Skeletal muscle satellite cell (primary cell): ENCODE results near the gene PLAC8L1.

ENCODE experiments used
- H3K27me3 ChIP-seq: 2 replicates; pipeline ENCODE4 v1.7.0; 2013; ENCODE audit warnings: low read length; ENCODE audit not compliant: control insufficient read depth, insufficient read depth
- H3K36me3 ChIP-seq: 2 replicates; pipeline ENCODE4 v1.7.0; 2013; ENCODE audit warnings: mild to moderate bottlenecking, control low read depth, low read length; ENCODE audit not compliant: insufficient read depth
- H3K4me1 ChIP-seq: 2 replicates; pipeline ENCODE4 v1.7.0; 2013; ENCODE audit warnings: low read length; ENCODE audit not compliant: control insufficient read depth, insufficient read depth
- H3K4me2 ChIP-seq: 2 replicates; pipeline ENCODE4 v1.7.0; 2013; ENCODE audit warnings: mild to moderate bottlenecking, low read length
- H3K4me3 ChIP-seq: 2 replicates; pipeline ENCODE4 v1.7.0; 2013; ENCODE audit warnings: low read length
- H3K9ac ChIP-seq: 2 replicates; pipeline ENCODE4 v1.7.0; 2013; ENCODE audit warnings: mild to moderate bottlenecking, low read depth, low read length, moderate library complexity
- H3K9me3 ChIP-seq: replicated peaks from 2 replicates; pipeline ENCODE4 v1.7.0; 2013; ENCODE audit warnings: mild to moderate bottlenecking, control low read depth, low read length

The PLAC8L1 gene

DNA sequence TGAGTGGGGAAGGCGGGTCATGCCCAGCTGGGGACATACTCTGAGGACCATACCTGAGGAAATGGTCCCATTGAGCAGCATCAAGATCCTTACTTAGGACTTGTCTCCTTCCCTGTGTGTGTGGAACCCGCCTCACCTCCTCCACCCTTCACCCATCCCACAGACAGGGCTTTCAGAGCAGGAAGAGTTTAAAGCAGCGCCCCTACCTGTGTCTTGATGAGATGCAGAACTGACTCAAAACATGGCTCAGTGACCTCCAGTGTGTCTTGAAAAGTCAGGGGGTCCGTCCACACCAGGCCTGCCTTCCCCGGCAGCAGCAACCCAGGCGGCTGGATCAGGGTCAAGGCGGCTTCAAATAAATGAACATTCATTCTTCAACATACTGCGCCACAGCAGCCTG, 38.4 kb downstream of the PLAC8L1 start:
- no peak overlapping the region for H3K9ac ChIP-seq
- no peak overlapping the region for H3K4me2 ChIP-seq
- no peaks in the 10 kb centered on the region for H3K36me3 ChIP-seq
- no peaks in the 10 kb centered on the region for H3K27me3 ChIP-seq
- no peaks in the 10 kb centered on the region for H3K4me1 ChIP-seq
- H3K4me3 ChIP-seq, result no peak overlapping the region
- H3K9me3 ChIP-seq, result no peaks in the 10 kb centered on the region

DNA sequence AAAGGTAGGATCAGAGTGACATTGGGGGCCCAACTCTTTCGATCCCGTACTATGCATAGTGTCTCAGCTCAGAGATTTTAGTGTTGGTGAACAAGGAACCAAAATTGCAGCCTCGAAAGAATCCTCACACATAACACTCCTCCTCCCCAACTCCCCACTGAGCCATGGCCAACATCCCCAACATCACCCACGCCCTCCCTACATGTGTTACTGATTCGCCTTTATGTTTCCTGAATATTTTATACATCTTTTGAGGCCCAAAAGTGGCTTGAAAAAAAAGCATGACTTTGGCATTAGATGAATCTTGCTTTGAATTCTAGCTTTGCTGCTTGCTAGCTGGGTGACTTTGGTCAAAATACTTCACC, 45.2 kb downstream of the PLAC8L1 start:
- H3K4me2 ChIP-seq, result no peak overlapping the region
- H3K4me3 ChIP-seq, result no peak overlapping the region
- H3K9ac ChIP-seq, result no peak overlapping the region
- H3K36me3 ChIP-seq, result no peaks in the 10 kb centered on the region
- no peaks in the 10 kb centered on the region for H3K4me1 ChIP-seq
- H3K9me3 ChIP-seq, result no peaks in the 10 kb centered on the region
- peaks cover 5% of the 10 kb centered on the region for H3K27me3 ChIP-seq

DNA sequence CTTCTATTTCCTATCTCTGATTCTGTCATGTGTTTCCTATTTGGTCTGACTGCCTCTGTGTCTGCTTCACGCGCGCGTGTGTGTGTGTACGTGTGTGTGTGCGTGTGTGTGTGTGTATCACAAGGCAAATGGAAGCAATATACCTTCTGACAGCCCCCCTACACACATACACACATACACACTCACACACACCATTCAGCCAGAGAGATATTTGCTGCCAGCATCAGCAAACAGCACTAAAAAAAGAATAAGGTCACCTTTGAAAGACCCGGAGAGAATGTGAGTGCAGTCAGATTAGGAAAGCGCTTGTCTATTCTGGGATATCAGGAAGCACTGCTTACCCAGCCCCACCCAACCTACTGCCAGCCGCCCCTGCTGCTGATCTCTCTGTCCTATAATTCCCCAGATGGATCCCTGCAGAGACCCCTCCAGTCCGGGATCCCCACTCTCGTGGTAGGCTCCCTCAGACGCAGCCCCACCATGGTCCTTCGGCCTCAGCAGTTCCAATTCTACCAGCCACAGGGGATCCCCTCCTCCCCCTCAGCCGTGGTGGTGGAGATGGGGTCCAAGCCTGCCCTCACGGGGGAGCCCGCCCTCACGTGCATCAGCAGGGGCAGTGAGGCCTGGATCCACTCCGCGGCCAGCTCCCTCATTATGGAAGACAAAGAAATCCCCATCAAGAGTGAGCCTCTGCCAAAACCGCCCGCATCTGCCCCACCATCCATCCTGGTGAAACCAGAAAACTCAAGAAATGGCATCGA, 45.7 kb downstream of the PLAC8L1 start:
- Histone ChIP-seq H3K9ac (no peak overlapping the region), H3K9me3 (no peaks in the 10 kb centered on the region), H3K36me3 (no peaks in the 10 kb centered on the region), H3K4me3 (no peak overlapping the region), H3K4me1 (no peaks in the 10 kb centered on the region), H3K27me3 (peaks cover 5% of the 10 kb centered on the region), H3K4me2 (no peak overlapping the region)

DNA sequence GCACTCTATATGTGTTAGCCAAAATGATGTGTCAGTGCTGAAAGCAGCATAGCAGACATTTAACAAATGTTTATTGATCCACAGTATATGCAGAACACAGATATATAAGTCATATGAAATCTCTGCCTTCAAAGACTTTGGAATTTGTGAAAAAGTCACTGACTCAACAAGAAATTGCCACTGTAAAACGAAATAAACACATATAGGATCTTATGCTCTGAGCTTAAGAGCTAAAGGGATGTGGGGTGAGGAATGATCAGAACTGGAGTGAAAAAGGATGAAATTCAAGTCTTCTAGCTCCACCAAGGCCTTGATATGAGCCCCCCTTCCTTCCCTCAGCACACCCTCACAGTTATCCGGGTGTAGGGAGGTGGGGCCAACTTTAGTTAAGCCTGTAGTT, 49.9 kb downstream of the PLAC8L1 start:
- Histone ChIP-seq H3K4me3 (no peak overlapping the region), H3K27me3 (peaks cover 5% of the 10 kb centered on the region), H3K4me2 (no peak overlapping the region), H3K4me1 (peaks cover 3% of the 10 kb centered on the region), H3K36me3 (no peaks in the 10 kb centered on the region), H3K9ac (no peak overlapping the region), H3K9me3 (no peaks in the 10 kb centered on the region)

DNA sequence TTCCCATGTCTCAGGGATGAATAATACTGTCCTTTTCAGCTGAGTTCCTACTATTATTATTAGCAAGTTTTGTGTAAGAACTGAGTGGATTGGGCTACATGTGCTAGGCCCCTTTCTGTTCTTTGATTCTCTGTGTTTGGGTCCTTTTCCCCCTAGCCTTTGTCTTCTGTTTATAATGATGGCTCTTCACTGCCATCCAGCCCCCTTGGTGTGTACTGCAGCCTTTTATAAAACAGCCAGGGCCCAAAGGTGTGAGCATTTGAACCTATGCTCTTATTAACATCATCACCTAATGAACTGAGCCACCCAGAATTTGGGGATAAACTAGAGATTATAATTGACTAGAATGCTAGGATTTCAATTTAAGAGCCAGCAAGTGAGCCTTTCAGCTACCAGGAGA, 52.6 kb downstream of the PLAC8L1 start:
- Histone ChIP-seq H3K4me2 (no peak overlapping the region), H3K4me1 (peaks cover 3% of the 10 kb centered on the region), H3K36me3 (no peaks in the 10 kb centered on the region), H3K27me3 (no peaks in the 10 kb centered on the region), H3K9me3 (no peaks in the 10 kb centered on the region), H3K4me3 (no peak overlapping the region), H3K9ac (no peak overlapping the region)

DNA sequence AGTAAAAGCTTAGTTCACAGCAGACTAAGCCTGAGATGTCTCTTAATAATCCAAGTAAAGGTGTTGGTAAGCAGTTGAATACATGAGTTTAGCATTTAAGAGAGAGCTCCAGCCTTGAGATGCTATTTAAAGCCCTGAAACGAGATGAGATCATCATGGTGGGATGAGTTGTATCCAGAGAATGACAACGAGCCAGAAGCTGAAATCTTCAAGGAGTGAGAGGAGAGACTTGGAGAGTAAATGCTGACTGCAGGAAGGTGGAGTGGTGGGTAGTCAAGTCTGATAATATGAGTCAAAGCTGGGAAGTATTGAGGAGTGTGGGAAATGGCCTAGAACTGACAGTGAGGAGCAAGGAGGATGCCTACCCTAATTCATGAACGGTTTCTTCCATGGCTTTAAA, 53.7 kb downstream of the PLAC8L1 start:
- Histone ChIP-seq H3K4me1 (peaks cover 3% of the 10 kb centered on the region), H3K4me3 (no peak overlapping the region), H3K27me3 (no peaks in the 10 kb centered on the region), H3K9me3 (no peaks in the 10 kb centered on the region), H3K4me2 (no peak overlapping the region), H3K9ac (no peak overlapping the region), H3K36me3 (no peaks in the 10 kb centered on the region)

DNA sequence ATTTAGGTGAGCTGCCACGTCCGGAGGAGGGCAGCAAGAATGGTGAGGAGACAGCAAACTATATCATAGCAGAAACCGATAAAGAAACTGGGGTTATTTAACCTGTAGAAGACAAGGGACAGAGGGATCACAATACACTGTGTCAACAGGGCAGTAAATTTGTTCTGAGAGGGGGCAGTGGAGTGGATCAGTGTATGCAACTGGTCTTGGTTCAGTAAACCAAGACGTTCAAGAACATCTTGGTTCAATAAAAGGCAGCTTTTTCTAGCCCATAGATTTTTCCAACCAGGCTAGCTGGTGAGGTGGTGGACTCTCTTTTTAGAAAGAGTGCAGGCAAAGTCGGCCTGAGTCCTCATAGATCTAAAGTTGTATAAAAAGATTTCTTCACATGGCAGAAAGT, 55.3 kb downstream of the PLAC8L1 start:
- Histone ChIP-seq H3K9ac (no peak overlapping the region), H3K27me3 (no peaks in the 10 kb centered on the region), H3K4me3 (no peak overlapping the region), H3K9me3 (no peaks in the 10 kb centered on the region), H3K36me3 (no peaks in the 10 kb centered on the region), H3K4me1 (peaks cover 3% of the 10 kb centered on the region), H3K4me2 (no peak overlapping the region)

DNA sequence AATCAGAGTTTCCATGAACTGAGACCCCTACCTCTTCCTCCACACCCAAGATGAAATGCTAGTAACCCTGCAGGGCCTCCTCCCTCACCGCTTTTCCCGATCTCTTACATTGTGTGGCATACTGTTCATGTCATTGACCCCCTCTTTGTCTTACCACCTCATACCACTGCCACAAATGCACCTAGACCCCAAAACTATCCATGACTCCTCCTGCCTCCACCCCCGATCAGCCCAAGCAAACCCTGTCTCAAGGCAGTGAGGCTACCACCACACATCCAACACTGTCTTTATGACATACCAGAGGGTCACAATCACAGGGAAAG, 55.7 kb downstream of the PLAC8L1 start:
- no peaks in the 10 kb centered on the region for H3K9me3 ChIP-seq
- H3K4me1 ChIP-seq, result peaks cover 3% of the 10 kb centered on the region
- H3K4me3 ChIP-seq, result no peak overlapping the region
- no peak overlapping the region for H3K4me2 ChIP-seq
- no peaks in the 10 kb centered on the region for H3K36me3 ChIP-seq
- H3K9ac ChIP-seq, result no peak overlapping the region
- H3K27me3 ChIP-seq, result no peaks in the 10 kb centered on the region

DNA sequence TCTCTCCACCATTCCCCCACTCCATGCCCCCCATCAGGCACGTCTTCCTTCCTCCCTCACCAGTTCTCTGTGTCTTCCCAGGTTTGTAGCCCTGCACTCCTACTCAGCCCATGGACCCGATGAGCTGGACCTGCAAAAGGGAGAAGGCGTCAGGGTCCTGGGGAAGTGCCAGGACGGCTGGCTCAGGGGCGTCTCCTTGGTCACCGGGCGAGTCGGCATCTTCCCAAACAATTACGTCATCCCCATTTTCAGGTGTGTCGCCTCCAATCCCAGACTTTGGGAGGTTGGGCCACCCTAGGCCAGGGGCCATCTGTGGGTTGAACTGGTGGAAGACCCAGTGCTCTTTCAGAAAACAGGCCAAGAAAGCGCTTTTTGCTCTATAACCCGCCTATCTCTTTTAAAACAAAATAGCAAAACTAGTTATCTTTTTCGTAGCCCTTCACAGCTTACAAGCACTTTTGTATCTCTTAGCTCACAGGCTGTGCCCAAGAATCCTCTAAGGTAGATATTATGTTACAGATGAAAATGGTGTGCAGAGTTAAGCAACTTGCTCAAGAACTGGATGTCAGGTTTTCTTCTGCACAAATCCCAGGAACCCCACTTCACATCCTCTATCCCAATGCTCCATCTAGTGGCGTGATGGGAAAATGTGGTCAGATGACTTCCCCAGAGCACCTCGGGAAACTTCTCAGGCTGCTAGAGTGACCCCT, 56.2 kb downstream of the PLAC8L1 start:
- Histone ChIP-seq H3K9ac (no peak overlapping the region), H3K27me3 (no peaks in the 10 kb centered on the region), H3K9me3 (no peaks in the 10 kb centered on the region), H3K36me3 (no peaks in the 10 kb centered on the region), H3K4me1 (peaks cover 3% of the 10 kb centered on the region), H3K4me2 (no peak overlapping the region), H3K4me3 (no peak overlapping the region)

DNA sequence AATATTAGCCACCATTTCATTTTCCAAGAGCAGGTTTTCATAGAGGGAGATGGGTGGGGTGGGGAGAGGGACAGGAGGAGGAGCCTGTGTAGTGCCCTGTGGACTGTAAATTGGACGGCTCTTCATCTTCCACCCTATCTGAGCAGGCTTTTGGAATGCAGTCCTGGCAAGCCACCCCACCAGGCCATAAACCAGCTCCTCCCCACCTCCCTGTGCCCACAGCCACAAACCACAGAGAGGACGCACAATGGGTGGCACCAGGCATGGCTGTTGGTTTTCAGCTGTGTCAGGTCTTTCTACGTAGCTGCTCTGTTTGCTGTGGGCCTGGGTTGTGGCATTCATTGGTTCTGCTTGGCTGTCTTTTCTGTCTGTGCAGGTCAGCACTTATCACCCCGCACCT, 58.0 kb downstream of the PLAC8L1 start:
- Histone ChIP-seq H3K4me2 (no peak overlapping the region), H3K9ac (no peak overlapping the region), H3K27me3 (no peaks in the 10 kb centered on the region), H3K36me3 (no peaks in the 10 kb centered on the region), H3K4me1 (peaks cover 11% of the 10 kb centered on the region), H3K9me3 (no peaks in the 10 kb centered on the region), H3K4me3 (no peak overlapping the region)

DNA sequence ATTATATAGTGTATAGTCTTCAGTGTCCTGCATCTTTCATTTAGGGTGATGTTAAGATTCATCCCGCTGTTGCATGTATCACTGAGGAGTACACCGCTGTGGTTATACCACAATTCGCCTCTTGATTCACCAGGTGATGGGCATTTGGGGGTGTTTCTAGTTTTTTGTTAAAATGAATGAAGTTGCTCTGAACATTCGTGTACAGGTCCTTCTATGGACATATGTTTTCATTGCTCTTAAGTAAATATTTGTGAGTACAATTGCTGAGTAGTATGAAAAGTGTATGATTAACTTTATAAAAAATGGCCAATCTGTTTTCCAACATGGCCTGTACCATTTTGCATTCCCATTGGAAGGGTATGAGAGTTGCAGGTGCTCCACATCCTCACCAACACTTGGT, 61.7 kb downstream of the PLAC8L1 start:
- Histone ChIP-seq H3K4me1 (peaks cover 10% of the 10 kb centered on the region), H3K4me2 (no peak overlapping the region), H3K4me3 (no peak overlapping the region), H3K27me3 (no peaks in the 10 kb centered on the region), H3K9me3 (no peaks in the 10 kb centered on the region), H3K9ac (no peak overlapping the region), H3K36me3 (no peaks in the 10 kb centered on the region)

DNA sequence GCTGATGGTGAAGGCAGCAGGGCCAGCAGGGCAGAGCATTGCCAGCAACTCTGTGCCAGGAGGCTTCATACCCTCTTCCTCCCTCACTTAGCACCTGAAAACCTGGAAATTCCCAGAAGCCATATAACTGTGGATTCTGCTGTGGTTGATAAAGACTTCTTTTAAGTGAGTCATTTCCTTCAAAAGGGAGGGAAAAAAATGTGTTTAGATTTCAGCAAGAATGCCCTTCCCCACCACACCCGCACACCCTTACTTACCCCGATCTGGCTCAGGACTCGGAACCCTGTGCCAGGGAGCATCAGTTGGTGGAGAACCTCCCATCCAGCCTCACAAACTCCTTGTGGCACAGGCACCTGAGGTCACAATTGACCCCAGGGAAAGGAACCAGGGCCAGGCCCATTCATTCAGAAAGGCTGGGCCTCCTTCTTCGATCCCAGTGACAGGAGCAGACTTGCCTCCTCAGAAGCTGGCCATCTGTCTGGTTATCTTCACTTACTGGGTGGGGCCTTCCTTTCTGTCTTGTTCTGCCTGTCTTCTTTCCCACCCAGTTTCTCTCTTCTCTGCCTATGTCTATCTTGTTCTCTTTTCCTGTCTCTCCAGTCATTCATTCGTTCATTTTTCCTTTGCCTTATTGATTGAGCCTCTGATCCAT, 62.6 kb downstream of the PLAC8L1 start:
- no peak overlapping the region for H3K4me3 ChIP-seq
- H3K9ac ChIP-seq, result no peak overlapping the region
- H3K4me2 ChIP-seq, result no peak overlapping the region
- no peaks in the 10 kb centered on the region for H3K36me3 ChIP-seq
- H3K4me1 ChIP-seq, result peaks cover 10% of the 10 kb centered on the region
- H3K9me3 ChIP-seq, result no peaks in the 10 kb centered on the region
- H3K27me3 ChIP-seq, result no peaks in the 10 kb centered on the region
